Endothelial cell of umbilical vein (primary cell): Measurements from ENCODE around the gene GH1.
"Not testable (repeated sequence)": the region's sequence is repeated elsewhere in the genome, so short reads cannot be mapped to it uniquely, and the experiment has no call there.

ENCODE experiments used
- POLR2A ChIP-seq: IDR thresholded peaks from 2 replicates; pipeline ENCODE4 v1.6.1; 2012; ENCODE audit warnings: low read depth, mild to moderate bottlenecking, control low read depth, low read length
- POLR2AphosphoS5 ChIP-seq: IDR thresholded peaks from 2 replicates; pipeline ENCODE4 v1.6.1; 2012; ENCODE audit warnings: low read depth, mild to moderate bottlenecking, control low read depth, low read length, moderate library complexity; ENCODE audit not compliant: insufficient read depth
- TF ChIP-seq, protein P1 (sequence below), 2 donors: IDR thresholded peaks; 1 replicate in 1 of 2; 2 replicates in 1 of 2; pipeline ENCODE4 v1.5.1; 2011; ENCODE audit warnings: low read length in 2 of 2, mild to moderate bottlenecking in 2 of 2, moderate library complexity in 2 of 2, control low read depth in 1 of 2, inconsistent platforms in 1 of 2, low read depth in 1 of 2; ENCODE audit not compliant: insufficient read depth in 1 of 2; ENCODE audit errors: extremely low read depth in 1 of 2

DNA sequence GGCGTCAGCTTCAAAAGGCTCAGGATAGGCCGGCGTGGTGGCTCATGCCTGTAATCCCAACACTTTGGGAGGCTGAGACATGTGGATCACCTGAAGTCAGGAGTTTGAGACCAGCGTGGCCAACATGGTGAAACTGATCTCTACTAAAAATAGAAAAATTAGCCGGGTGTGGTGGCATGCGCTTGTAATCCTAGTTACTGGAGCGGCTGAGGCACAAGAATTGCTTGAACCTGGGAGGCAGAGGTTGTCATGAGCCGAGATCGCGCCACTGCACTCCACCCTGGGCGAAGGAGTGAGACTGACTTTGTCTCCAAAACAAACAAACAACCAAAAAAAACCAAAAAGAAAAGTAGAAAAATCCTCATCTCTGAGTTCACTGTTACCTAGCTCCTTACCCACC is 33.5 kb downstream of the GH1 start:
- not testable (repeated sequence) for TF ChIP-seq POLR2A, POLR2AphosphoS5
- TF ChIP-seq, protein P1, sequence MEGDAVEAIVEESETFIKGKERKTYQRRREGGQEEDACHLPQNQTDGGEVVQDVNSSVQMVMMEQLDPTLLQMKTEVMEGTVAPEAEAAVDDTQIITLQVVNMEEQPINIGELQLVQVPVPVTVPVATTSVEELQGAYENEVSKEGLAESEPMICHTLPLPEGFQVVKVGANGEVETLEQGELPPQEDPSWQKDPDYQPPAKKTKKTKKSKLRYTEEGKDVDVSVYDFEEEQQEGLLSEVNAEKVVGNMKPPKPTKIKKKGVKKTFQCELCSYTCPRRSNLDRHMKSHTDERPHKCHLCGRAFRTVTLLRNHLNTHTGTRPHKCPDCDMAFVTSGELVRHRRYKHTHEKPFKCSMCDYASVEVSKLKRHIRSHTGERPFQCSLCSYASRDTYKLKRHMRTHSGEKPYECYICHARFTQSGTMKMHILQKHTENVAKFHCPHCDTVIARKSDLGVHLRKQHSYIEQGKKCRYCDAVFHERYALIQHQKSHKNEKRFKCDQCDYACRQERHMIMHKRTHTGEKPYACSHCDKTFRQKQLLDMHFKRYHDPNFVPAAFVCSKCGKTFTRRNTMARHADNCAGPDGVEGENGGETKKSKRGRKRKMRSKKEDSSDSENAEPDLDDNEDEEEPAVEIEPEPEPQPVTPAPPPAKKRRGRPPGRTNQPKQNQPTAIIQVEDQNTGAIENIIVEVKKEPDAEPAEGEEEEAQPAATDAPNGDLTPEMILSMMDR (IDR thresholded peaks at IDR 0.05; ENCODE audit: extremely low read depth in 1 of 2, insufficient read depth in 1 of 2, low read depth in 1 of 2, low read length in 2 of 2) = not testable (repeated sequence)
